Stimulated activated CD4-positive, alpha-beta T cell treated with anti-CD3 and anti-CD28 coated beads, TNF-alpha, amount 100 ng/mL, for 24 hours (primary cell): ENCODE data around the gene NOLC1.

ENCODE experiments used
- DNase-seq, 3 experiments: peaks; one replicate each; pipeline ENCODE4 v3.0.0-alpha.2; 2020; ENCODE audit warnings: low read depth in 3 of 3

The NOLC1 gene

DNA sequence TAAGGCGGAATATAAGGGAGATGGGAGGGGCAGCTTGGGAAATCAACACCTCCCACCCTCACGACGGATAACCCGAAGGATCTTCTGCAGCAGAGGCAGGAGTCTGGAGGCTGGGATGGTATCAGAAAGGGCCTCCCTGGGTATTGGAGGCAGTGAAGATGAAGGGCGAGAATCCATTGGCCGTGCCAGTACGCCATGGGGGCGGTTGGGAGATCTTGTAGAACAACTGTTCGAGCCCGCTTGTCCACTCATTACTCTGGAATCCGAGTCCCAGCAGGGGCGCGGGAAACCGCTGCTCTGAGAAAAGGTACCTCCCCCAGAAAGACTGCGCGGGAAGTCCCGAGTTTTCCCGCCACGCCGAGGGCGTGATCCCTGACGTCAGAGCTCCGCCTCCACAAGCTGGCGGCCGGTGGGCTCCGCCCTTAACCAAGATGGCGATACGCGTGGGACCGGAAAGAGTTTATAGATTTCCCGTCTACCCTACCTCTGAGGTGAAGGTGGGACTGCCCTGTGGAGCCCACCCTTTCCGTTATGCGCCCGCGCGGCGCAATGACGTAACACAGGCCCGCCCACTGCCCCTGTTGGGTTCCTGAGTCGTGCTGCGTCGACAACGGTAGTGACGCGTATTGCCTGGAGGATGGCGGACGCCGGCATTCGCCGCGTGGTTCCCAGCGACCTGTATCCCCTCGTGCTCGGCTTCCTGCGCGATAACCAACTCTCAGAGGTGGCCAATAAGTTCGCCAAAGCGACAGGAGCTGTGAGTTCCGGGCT is at the start of gene NOLC1:
TSS of gene NOLC1 (plus strand) at position 616 of the 771 bp plus-strand sequence. CDS start at position 638, 22 bp downstream.
- DNase-seq = peak; percentile 100

- no peak for DNase-seq
These were observed 49.8 kb upstream of the NOLC1 start for GRCh38 chr10:102102421-102102820.

- no peak for DNase-seq
These were observed 45.2 kb upstream of the NOLC1 start for GRCh38 chr10:102106998-102107397.

DNA sequence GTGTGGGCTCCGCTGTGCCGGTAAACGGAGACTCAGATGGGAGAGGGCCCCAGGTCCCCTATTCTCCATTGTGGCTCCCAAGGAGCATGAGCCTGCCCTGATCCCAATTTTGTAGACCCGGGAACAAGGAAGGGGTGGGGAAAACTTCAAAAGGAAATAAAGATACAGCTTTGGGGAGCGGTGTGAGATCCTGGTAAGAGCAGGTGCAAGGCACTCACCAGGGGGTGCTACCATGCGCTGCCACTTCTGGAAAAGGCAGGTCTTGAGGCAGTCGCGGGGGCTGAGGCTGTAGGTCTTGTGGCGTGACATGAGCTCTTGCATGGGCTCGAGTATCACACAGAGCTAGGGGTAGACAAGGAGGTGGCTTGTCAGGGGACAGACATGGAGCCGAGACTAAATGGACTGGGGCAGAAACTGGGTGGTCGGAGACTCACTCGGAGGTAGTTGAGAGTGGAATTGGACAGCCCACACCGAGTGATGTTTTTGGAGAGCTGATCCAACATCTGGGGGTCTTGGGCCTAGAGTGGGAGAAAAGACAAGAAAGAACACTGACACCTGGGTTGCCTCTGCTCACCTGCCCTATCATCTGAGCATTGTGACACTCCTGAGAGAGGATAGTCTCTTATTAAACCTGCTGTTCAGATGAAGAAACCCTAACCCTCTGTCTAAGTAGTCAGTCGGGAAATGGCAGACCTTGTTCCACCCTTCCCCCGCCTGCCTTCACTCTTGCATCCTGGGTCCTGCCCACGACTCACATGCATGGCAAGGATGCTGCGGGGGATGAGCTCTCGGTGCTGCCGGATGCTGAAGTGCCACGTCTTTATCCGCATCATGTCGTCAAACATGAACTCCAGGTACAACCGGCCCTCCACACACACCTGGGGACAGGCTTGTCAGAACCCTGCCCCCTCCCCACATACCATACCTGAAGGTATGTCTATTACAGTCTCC is 42.7 kb upstream of the NOLC1 start:
- DNase-seq = no peak

- no peak for DNase-seq
These were observed 40.9 kb upstream of the NOLC1 start for GRCh38 chr10:102111276-102111675.

DNA sequence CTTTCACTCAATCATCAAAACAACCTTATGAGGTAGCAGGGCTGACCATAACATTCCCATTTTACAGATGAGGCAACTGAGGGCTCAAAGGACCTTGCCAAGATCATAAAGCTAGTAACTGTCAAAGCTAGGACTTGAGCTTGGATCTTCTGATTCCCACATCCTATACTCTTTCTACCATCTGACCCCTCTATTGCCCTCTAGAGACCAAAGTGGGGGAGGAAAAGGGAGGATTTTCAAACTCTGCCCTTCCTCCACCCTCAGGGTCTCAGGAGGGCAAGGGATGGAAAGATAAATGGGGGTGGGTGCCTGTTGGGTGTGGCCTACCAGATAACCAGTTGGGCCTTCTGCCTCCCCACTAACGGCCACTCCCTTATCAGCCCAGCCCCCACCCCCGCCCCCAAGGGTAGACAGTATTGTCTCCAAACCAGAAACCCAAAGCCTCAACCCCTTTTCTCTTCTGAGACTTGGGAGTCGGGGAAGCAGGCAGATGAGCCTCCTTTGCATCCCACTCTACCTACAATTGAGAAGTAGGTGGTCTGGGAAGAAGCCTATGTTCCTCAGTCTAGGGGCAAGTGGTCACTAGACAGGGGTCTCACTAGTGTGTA is 39.9 kb upstream of the NOLC1 start:
- no peak for DNase-seq

- DNase-seq = no peak
These were observed 38.8 kb upstream of the NOLC1 start for GRCh38 chr10:102113261-102113955.

GRCh38 chr10:102113956-102114857 is 38.0 kb upstream of the NOLC1 start:
- DNase-seq = no peak

DNA sequence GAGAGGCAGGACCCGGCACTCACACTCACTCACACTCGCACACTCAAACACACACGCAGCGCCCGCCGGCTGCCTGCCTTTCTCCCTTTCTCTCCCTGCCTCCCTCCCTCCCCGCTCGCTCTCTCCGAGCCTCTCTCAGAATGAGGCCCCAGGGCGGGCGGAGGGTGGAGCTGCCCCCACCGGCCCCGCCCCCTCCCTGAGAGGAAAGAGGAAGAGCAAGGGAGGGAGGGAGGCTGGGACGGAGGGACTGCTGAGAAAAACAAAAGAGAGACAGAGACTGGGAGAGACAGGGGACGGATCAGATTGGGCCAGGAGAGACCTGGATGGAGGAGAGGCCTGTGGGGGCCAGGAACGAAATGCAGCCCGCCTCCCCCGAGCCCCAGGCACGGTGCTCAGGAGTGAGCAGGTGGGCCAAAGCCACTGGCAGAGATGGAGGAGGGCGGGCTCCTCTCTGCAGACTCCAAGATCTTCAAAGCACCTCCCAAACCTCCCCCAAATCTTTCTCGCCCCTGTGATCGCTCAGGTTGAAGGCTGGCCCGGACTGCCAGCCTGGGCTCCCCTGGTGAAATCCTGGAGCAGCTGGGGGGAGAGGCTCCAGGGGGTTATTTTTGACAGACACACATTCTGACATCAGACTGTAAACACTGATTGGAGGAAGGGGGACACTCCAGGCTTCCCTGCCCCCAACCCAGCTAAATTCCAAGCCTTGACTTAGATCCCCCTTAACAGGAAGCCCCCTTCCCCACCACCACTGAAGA is 37.1 kb upstream of the NOLC1 start:
- peak; percentile 75 to 88 (median 85) for DNase-seq

GRCh38 chr10:102115775-102116174 is 36.4 kb upstream of the NOLC1 start:
- DNase-seq = no peak

DNA sequence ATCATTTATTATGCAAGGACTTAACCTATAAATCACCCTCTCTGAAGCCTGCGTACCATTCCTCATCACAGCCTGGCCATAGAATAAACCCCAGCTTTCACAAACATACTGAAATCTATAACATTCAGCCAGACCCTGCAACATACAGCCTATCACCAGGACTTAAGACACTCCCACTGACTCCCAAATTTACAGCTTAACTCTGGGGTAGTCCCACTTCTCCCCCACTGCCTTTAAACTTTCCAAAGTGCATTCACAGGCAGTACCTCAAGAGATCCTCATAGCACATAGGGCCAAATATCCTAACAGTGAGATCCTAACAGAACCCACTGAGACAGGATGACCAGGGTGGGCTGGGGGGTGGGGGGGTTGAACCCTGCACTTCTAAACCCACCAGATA is 35.5 kb upstream of the NOLC1 start:
- no peak for DNase-seq

- peak; percentile 36 to 62 (median 39) for DNase-seq
These were observed 34.6 kb upstream of the NOLC1 start for GRCh38 chr10:102117391-102118159.

DNA sequence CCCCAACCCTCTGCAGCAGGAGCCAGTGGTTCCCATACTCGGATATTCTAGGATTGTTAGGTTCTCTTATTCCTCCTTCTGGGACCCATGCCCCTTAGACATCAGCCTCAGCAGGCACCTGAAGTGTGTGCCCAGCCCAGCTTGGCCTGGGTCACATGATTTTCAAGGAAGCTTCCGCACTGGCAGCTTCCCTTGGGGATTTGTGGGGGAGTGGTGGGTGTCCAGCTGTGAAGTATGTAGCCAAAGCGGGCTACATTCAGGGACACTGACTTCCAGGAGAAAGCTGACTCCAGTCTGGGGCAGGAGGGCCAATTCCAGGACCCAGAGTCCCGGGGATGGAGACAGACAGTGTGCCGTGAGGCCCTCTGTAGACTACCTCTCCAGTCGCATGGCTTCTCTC is 33.3 kb upstream of the NOLC1 start:
- no peak for DNase-seq

DNA sequence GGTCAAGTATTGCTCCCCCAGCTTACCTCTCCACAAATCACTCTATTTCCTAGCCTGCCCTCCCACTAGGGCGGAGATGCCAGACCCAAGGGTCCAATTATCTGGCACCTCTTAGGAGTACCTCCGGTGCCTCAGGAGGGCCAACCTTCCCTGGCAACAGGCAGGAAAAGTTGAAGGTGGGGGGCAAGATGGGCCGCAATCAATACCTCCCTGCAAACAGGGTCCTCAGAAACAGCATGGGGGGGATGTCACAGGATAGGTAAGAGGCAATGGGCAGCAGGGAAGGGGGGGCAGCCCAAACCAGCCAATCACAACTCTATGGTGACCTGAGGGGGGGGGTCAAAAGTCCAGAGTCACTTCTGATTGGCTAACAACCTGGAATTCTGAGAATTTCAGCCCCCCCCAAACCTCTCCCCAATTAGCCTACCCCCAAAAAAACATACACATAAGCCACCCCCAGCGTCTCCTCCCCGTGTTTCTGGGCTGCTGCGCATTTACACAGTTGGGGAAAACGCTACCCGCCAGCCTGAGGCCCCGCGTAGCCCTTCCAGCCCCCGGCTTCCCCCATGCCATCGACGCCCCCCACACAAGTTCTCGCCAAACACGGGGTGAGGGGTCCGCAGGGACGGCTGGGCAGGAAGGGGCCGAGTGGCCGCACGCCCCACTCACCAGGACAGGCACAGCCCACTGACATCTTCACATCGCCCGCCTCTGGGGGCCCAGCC is 32.6 kb upstream of the NOLC1 start:
- DNase-seq = peak in 2 of 3 experiments; percentile 23 to 55

- DNase-seq = peak; percentile 29 to 64 (median 31)
These were observed 31.8 kb upstream of the NOLC1 start, which contains the start of gene LDB1 for GRCh38 chr10:102120142-102120990. Gene LDB1, minus strand, starts transcription at chr10:102120368. Its CDS starts 258 bp downstream, at chr10:102120110.

- no peak for DNase-seq
These were observed 31.0 kb upstream of the NOLC1 start for GRCh38 chr10:102120991-102121738.
